ENCODE results near the gene PAN3. TPM values are rescaled to one million over a fixed set of nuclear protein-coding genes. Genes with fewer than 3 reads are reported as not detected.
"Not testable (repeated sequence)": the region's sequence is repeated elsewhere in the genome, so short reads cannot be mapped to it uniquely, and the experiment has no call there.

PAN3 gene
- total RNA-seq, 1 donor from 2014 or later, result 51.9 TPM

GRCh38 chr13:28097503-28097902, 40.8 kb upstream of the PAN3 start:
- peaks cover 3% of the 10 kb centered on the region for H3K4me1 Mint-ChIP-seq (ENCODE audit: unreplicated experiment)
- H3K9me3 Mint-ChIP-seq (ENCODE audit: unreplicated experiment), result no peaks in the 10 kb centered on the region
- H3K27me3 Mint-ChIP-seq (ENCODE audit: unreplicated experiment), result peaks cover 7% of the 10 kb centered on the region
- no peak overlapping the region for H3K27ac Mint-ChIP-seq (ENCODE audit: unreplicated experiment)
- no peak for TF ChIP-seq CTCF (IDR thresholded peaks at IDR 0.05; ENCODE audit: unreplicated experiment)
- no peak overlapping the region for H3K4me3 Mint-ChIP-seq (ENCODE audit: unreplicated experiment)
- DNase-seq (ENCODE audit: low spot score), result no peak
- H3K36me3 Mint-ChIP-seq (ENCODE audit: low read depth, unreplicated experiment), result no peaks in the 10 kb centered on the region

- peak overlapping the region; percentile 24 for H3K4me3 Mint-ChIP-seq (ENCODE audit: unreplicated experiment)
- peaks cover 3% of the 10 kb centered on the region for H3K4me1 Mint-ChIP-seq (ENCODE audit: unreplicated experiment)
- TF ChIP-seq CTCF (IDR thresholded peaks at IDR 0.05; ENCODE audit: unreplicated experiment), result no peak
- H3K27ac Mint-ChIP-seq (ENCODE audit: unreplicated experiment), result no peak overlapping the region
- H3K9me3 Mint-ChIP-seq (ENCODE audit: unreplicated experiment), result no peaks in the 10 kb centered on the region
- H3K27me3 Mint-ChIP-seq (ENCODE audit: unreplicated experiment), result peaks cover 6% of the 10 kb centered on the region
- DNase-seq (ENCODE audit: low spot score), result no peak
- no peaks in the 10 kb centered on the region for H3K36me3 Mint-ChIP-seq (ENCODE audit: low read depth, unreplicated experiment)
Observed at GRCh38 chr13:28099396-28100149, 38.8 kb upstream of the PAN3 start.

DNA sequence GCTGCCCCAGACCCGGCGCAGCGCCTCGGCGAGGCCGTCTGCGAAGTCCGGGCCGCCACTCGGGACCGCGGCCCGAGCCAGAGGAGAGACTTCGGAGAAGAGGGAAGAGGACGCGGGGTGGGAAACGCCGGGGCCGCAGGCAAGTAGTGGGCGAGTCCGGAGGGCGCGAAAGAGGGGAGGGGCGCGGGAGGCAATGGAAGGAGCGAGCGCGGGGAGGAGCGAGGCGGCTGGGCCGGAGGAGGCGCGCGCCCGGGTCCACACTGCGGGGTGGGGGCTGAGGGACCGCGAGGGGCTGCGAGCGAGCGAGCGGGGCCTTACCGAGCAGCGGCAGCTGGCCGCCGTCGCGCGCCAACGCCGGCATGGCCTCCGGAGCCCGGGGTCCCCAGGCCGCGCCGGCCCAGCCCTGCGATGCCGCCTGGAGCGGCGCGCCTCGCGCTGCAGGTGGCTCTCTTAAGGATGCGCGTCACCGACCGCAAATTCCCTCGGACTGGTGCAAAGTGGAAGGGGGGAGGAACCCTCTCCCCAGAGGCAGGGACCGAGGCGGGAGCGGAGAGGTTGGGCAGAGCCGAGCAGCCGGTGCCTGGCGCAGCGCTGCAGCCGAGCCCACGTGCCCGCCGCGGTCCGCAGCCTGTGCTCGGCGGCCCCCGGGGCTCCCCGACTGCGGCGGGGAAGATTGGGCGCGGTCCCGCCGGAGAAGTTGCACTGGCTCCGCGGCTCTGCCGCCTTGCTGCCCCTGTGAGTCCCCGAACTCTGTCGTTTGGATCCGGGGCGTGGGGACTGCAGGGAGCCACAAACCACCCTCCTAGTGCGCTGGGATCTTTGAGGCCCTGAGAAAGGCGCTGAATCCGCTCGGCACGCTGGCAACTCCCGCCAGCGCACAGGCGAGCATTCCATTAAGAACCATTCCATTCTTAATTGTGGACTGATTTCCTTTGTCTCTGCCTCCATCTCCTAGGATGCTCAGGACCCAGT, 37.9 kb upstream of the PAN3 start, which contains the start of gene FLT3:
FLT3 (minus strand) TSS at position 427 of the 972 bp plus-strand sequence; CDS start at position 361, 66 bp downstream.
- no peak for TF ChIP-seq CTCF (IDR thresholded peaks at IDR 0.05; ENCODE audit: unreplicated experiment)
- DNase-seq (ENCODE audit: low spot score), result peak; percentile 21
- H3K36me3 Mint-ChIP-seq (ENCODE audit: low read depth, unreplicated experiment), result no peaks in the 10 kb centered on the region
- no peak within 1 kb of the TSS for H3K27ac Mint-ChIP-seq (ENCODE audit: unreplicated experiment)
- H3K9me3 Mint-ChIP-seq (ENCODE audit: unreplicated experiment), result no peaks in the 10 kb centered on the region
- peaks cover 6% of the 10 kb centered on the region for H3K27me3 Mint-ChIP-seq (ENCODE audit: unreplicated experiment)
- peak within 1 kb of the TSS; percentile 72 for H3K4me3 Mint-ChIP-seq (ENCODE audit: unreplicated experiment)
- peaks cover 3% of the 10 kb centered on the region for H3K4me1 Mint-ChIP-seq (ENCODE audit: unreplicated experiment)

- H3K4me3 Mint-ChIP-seq (ENCODE audit: unreplicated experiment); H3K36me3 Mint-ChIP-seq (ENCODE audit: low read depth, unreplicated experiment); H3K9me3 Mint-ChIP-seq (ENCODE audit: unreplicated experiment); DNase-seq (ENCODE audit: low spot score); H3K27me3 Mint-ChIP-seq (ENCODE audit: unreplicated experiment); H3K4me1 Mint-ChIP-seq (ENCODE audit: unreplicated experiment); H3K27ac Mint-ChIP-seq (ENCODE audit: unreplicated experiment): not testable (repeated sequence)
Observed at GRCh38 chr13:28101886-28102285, 36.5 kb upstream of the PAN3 start.

DNA sequence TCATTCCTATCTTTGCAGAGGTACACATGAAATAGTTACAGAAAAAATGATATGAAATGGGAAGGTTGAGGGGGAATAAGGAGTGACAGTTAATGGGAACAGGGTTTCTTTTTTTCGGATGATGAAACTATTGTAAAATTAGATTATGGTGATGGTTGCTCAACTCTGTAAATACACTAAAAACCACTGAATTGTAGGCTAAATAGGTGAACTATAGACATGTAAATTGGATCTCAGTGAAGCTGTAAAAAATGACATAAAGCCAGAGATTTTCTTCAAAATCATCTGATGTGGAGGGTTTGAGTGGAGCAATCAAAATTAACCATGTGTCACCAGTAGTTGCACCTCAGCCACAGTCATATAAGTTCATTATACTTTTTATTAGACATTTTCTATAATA, 31.4 kb upstream of the PAN3 start:
- no peak for TF ChIP-seq CTCF (IDR thresholded peaks at IDR 0.05; ENCODE audit: unreplicated experiment)
- no peaks in the 10 kb centered on the region for H3K4me1 Mint-ChIP-seq (ENCODE audit: unreplicated experiment)
- H3K9me3 Mint-ChIP-seq (ENCODE audit: unreplicated experiment), result no peaks in the 10 kb centered on the region
- no peak overlapping the region for H3K4me3 Mint-ChIP-seq (ENCODE audit: unreplicated experiment)
- no peaks in the 10 kb centered on the region for H3K36me3 Mint-ChIP-seq (ENCODE audit: low read depth, unreplicated experiment)
- no peak for DNase-seq (ENCODE audit: low spot score)
- no peaks in the 10 kb centered on the region for H3K27me3 Mint-ChIP-seq (ENCODE audit: unreplicated experiment)
- no peak overlapping the region for H3K27ac Mint-ChIP-seq (ENCODE audit: unreplicated experiment)

Measured in endothelial cell (in vitro differentiated cells).